ENCODE measurements around the gene AMZ2.
"Not testable (repeated sequence)": the region's sequence is repeated elsewhere in the genome, so short reads cannot be mapped to it uniquely, and the experiment has no call there.

AMZ2 gene

GRCh38 chr17:68221786-68222185 is 26.1 kb upstream of the AMZ2 start:
- DNase-seq = no peak

GRCh38 chr17:68222606-68223005 is 25.2 kb upstream of the AMZ2 start:
- no peak for DNase-seq

GRCh38 chr17:68225055-68225454 is 22.8 kb upstream of the AMZ2 start:
- not testable (repeated sequence) for DNase-seq

- peak; percentile 67 for DNase-seq
Observed at GRCh38 chr17:68228039-68228680, 19.7 kb upstream of the AMZ2 start.

- DNase-seq = no peak
Observed at GRCh38 chr17:68228817-68229570, 18.8 kb upstream of the AMZ2 start.

GRCh38 chr17:68229619-68230018 is 18.2 kb upstream of the AMZ2 start:
- DNase-seq = no peak

GRCh38 chr17:68231131-68231530 is 16.7 kb upstream of the AMZ2 start:
- not testable (repeated sequence) for DNase-seq

GRCh38 chr17:68231541-68231940 is 16.3 kb upstream of the AMZ2 start:
- no peak for DNase-seq

GRCh38 chr17:68232741-68233140 is 15.1 kb upstream of the AMZ2 start:
- not testable (repeated sequence) for DNase-seq

- peak; percentile 79 for DNase-seq
Observed at GRCh38 chr17:68234726-68235335, 13.0 kb upstream of the AMZ2 start.

GRCh38 chr17:68235336-68235791 is 12.5 kb upstream of the AMZ2 start:
- DNase-seq = not testable (repeated sequence)

- DNase-seq = peak; percentile 80
Observed at GRCh38 chr17:68237369-68238163, 10.3 kb upstream of the AMZ2 start.

GRCh38 chr17:68238164-68238870 is 9.5 kb upstream of the AMZ2 start:
- DNase-seq = peak; percentile 65

GRCh38 chr17:68238871-68239253 is 9.0 kb upstream of the AMZ2 start:
- DNase-seq = peak; percentile 80

- peak; percentile 41 for DNase-seq
Observed at GRCh38 chr17:68239632-68240366, 8.0 kb upstream of the AMZ2 start.

- DNase-seq = no peak
Observed at GRCh38 chr17:68246271-68247028, 1.4 kb upstream of the AMZ2 start.

- DNase-seq = no peak
Observed at GRCh38 chr17:68248199-68248825, 469 bp downstream of the AMZ2 start.

GRCh38 chr17:68248891-68249290 is 1.0 kb downstream of the AMZ2 start:
- peak; percentile 70 for DNase-seq

- peak; percentile 54 for DNase-seq
Observed at GRCh38 chr17:68249354-68249765, 1.5 kb downstream of the AMZ2 start.

GRCh38 chr17:68253426-68253825 is 5.6 kb downstream of the AMZ2 start:
- peak; percentile 41 for DNase-seq

Measured in activated CD4-positive, alpha-beta T cell treated with anti-CD3 and anti-CD28 coated beads, Interleukin-2, Interleukin-6, amounts not matched to agents 100 ng/mL and 50 ng/mL, durations not matched to agents 16 hours and 8 hours (primary cell).